Liver (tissue), 3 donors: ENCODE data around the gene CSNK1E.

Experiments
- CTCF ChIP-seq: fragments of 150-350 bp; IDR thresholded peaks from 2 replicates; pipeline ENCODE4 v1.5.1; 2017; ENCODE audit warnings: improper control_type of control experiment, low read depth, low read length; ENCODE audit not compliant: missing input control
- MAX ChIP-seq: IDR thresholded peaks from 2 replicates; pipeline ENCODE4 v1.6.1; 2016; ENCODE audit warnings: antibody characterized with exemption
- RAD21 ChIP-seq, 2 donors: IDR thresholded peaks; 2 replicates each; pipeline ENCODE4 v1.6.1; 2016; ENCODE audit warnings: antibody characterized with exemption in 2 of 2, mild to moderate bottlenecking in 2 of 2
- REST ChIP-seq: IDR thresholded peaks from 2 replicates; pipeline ENCODE4 v1.6.1; 2016; ENCODE audit warnings: antibody characterized with exemption, mild to moderate bottlenecking
- TAF1 ChIP-seq: conservative IDR thresholded peaks from 2 replicates; pipeline ENCODE4 v1.6.1; 2016; ENCODE audit warnings: antibody characterized with exemption, mild to moderate bottlenecking
- donor health status: healthy.
- donor health status: healthy.

GRCh38 chr22:38345782-38346181 lies 28.5 kb upstream of the CSNK1E start:
- TF ChIP-seq CTCF (no peak), TAF1 (no peak), MAX (no peak), REST (no peak), RAD21 (IDR thresholded peaks at IDR 0.05) (no peak)
